HCT116 (cell line): ENCODE measurements around the gene INPP5D. TPM values are rescaled to one million over a fixed set of nuclear protein-coding genes. Genes with fewer than 3 reads are reported as not detected.

Source experiments
- ATAC-seq: fragments of 200-7000 bp; cut with Tn5 transposase; 2 replicates; pipeline ENCODE4 v1.9.1; 2020; ENCODE audit warnings: mild to moderate bottlenecking, moderate library complexity
- BruUV-seq: library from RNA; stranded (reverse); fragments of 400-500 nt; replicated peaks from 2 replicates; lab custom pipeline; 2021; lab: Mats Ljungman, UMichigan
- CTCF ChIA-PET: fragments of 300-600 bp; sonication (Branson Sonifier 250); formaldehyde crosslinking; loops from one replicate; lab custom pipeline; 2021; ENCODE audit warnings: antibody characterized with exemption; lab: Charles Lee
- POLR2A ChIA-PET: fragments of 300-600, 350-600 bp; sonication (Branson Sonifier 250); formaldehyde crosslinking; loops from one replicate; lab custom pipeline; 2021; ENCODE audit warnings: antibody characterized with exemption; lab: Charles Lee
- RAD21 ChIA-PET, 2 experiments: fragments of 300-600 bp; sonication (Branson Sonifier 250); formaldehyde crosslinking; loops; one replicate each; lab custom pipeline; 2023; ENCODE audit warnings: low total read pairs in 2 of 2; ENCODE audit not compliant: uncharacterized antibody in 2 of 2, unreplicated experiment in 2 of 2, low non-redundant PET in 1 of 2; lab: Charles Lee
- DNase-seq: peaks from one replicate; pipeline ENCODE4 v3.0.0-alpha.2; 2010; ENCODE audit warnings: low read depth, low spot score
- H2AFZ ChIP-seq: fragments of 200-600 bp; shearing (Covaris generic), sonication (generic); 2 replicates; pipeline ENCODE4 v1.6.1; 2017; ENCODE audit warnings: low read depth, mixed run types, mixed read lengths, antibody characterized with exemption, low read length; ENCODE audit not compliant: poor library complexity, severe bottlenecking
- H3K27ac ChIP-seq: 2 replicates; pipeline ENCODE4 v1.5.1; 2012; ENCODE audit warnings: low read depth, low read length
- H3K27me3 ChIP-seq: fragments of 200-600 bp; sonication (generic); 2 replicates; pipeline ENCODE4 v1.6.1; 2016; ENCODE audit warnings: mixed run types, low read length, mixed read lengths; ENCODE audit not compliant: insufficient read depth
- H3K36me3 ChIP-seq, 2 experiments: fragments of 200-500 bp in 1 of 2; fragments of 200-600 bp in 1 of 2; sonication (Bioruptor generic) in 1 of 2; sonication (generic) in 1 of 2; 2 replicates each; pipeline versions ENCODE4 v1.5.1 to v1.6.1; 2014 to 2016; ENCODE audit warnings: low read length in 2 of 2, inconsistent platforms in 1 of 2, mixed read lengths in 1 of 2, mixed run types in 1 of 2; ENCODE audit not compliant: insufficient read depth in 2 of 2, control insufficient read depth in 1 of 2
- H3K4me1 ChIP-seq, 2 experiments: fragments of 200-600 bp in 1 of 2; sonication (generic) in 1 of 2; 2 replicates each; pipeline versions ENCODE4 v1.5.1 to v1.6.1; 2012 to 2017; ENCODE audit warnings: low read length in 2 of 2, inconsistent platforms in 1 of 2, mild to moderate bottlenecking in 1 of 2, mixed read lengths in 1 of 2, mixed run types in 1 of 2, moderate library complexity in 1 of 2; ENCODE audit not compliant: insufficient read depth in 2 of 2, control insufficient read depth in 1 of 2
- H3K4me2 ChIP-seq: fragments of 200-600 bp; sonication (generic); 2 replicates; pipeline ENCODE4 v1.6.1; 2017; ENCODE audit warnings: mixed run types, low read length, mixed read lengths
- H3K4me3 ChIP-seq, 2 experiments: fragments of 200-600 bp in 1 of 2; sonication (generic) in 1 of 2; replicated peaks in 1 of 2; 2 replicates each; pipeline ENCODE4 v1.5.1; 2011 to 2016; ENCODE audit warnings: low read length in 2 of 2, control low read depth in 1 of 2, low read depth in 1 of 2, mild to moderate bottlenecking in 1 of 2, mixed read lengths in 1 of 2, mixed run types in 1 of 2
- H3K79me2 ChIP-seq: fragments of 200-600 bp; sonication (generic); 2 replicates; pipeline ENCODE4 v1.6.1; 2017; ENCODE audit warnings: mild to moderate bottlenecking, mixed run types, low read length, moderate library complexity, mixed read lengths; ENCODE audit not compliant: insufficient read depth
- H3K9ac ChIP-seq: fragments of 200-600 bp; sonication (generic); 2 replicates; pipeline ENCODE4 v1.6.1; 2016; ENCODE audit warnings: low read length, mixed read lengths
- H3K9me2 ChIP-seq: fragments of 200-600 bp; sonication (generic), shearing (Covaris generic); 2 replicates; pipeline ENCODE4 v1.6.1; 2017; ENCODE audit warnings: mixed run types, mild to moderate bottlenecking, moderate library complexity; ENCODE audit not compliant: insufficient read depth
- H3K9me3 ChIP-seq, 2 experiments: fragments of 200-500 bp in 1 of 2; fragments of 200-600 bp in 1 of 2; sonication (Bioruptor generic) in 1 of 2; sonication (generic) in 1 of 2; 2 replicates each; pipeline ENCODE4 v1.6.1; 2014 to 2017; ENCODE audit warnings: low read length in 2 of 2, mixed read lengths in 2 of 2, inconsistent platforms in 1 of 2, low read depth in 1 of 2, mild to moderate bottlenecking in 1 of 2, mixed run types in 1 of 2, moderate library complexity in 1 of 2; ENCODE audit not compliant: control insufficient read depth in 1 of 2, insufficient read depth in 1 of 2
- H4K20me1 ChIP-seq: fragments of 200-600 bp; sonication (generic), shearing (Covaris generic); 2 replicates; pipeline ENCODE4 v1.6.1; 2017; ENCODE audit warnings: mixed run types, mild to moderate bottlenecking, moderate library complexity; ENCODE audit not compliant: insufficient read depth
- CEBPB ChIP-seq: IDR thresholded peaks from 2 replicates; pipeline ENCODE4 v1.6.1; 2012; ENCODE audit warnings: low read depth
- EGR1 ChIP-seq: IDR thresholded peaks from 2 replicates; pipeline ENCODE4 v1.6.1; 2012; ENCODE audit warnings: low read depth
- ELF1 ChIP-seq: IDR thresholded peaks from 2 replicates; pipeline ENCODE4 v1.6.1; 2012; ENCODE audit warnings: low read depth, borderline replicate concordance
- EZH2 ChIP-seq: fragments of 200-600 bp; sonication (generic); IDR thresholded peaks from 2 replicates; pipeline ENCODE4 v1.6.1; 2017; ENCODE audit warnings: antibody characterized with exemption, mixed run types
- EZH2phosphoT487 ChIP-seq: fragments of 200-600 bp; IDR thresholded peaks from 2 replicates; pipeline ENCODE4 v1.6.1; 2018; ENCODE audit warnings: antibody characterized with exemption, borderline replicate concordance
- FOSL1 ChIP-seq: IDR thresholded peaks from 2 replicates; pipeline ENCODE4 v1.6.1; 2012; ENCODE audit warnings: low read depth
- JUND ChIP-seq: IDR thresholded peaks from 2 replicates; pipeline ENCODE4 v1.6.1; 2012
- POLR2A ChIP-seq: IDR thresholded peaks from 2 replicates; pipeline ENCODE4 v1.7.0; 2011; ENCODE audit warnings: borderline replicate concordance; ENCODE audit not compliant: insufficient read depth, insufficient read length; ENCODE audit errors: extremely low read depth
- RAD21 ChIP-seq: IDR thresholded peaks from 2 replicates; pipeline ENCODE4 v1.6.1; 2012; ENCODE audit warnings: low read depth, mild to moderate bottlenecking
- REST ChIP-seq: IDR thresholded peaks from 2 replicates; pipeline ENCODE4 v1.6.1; 2012; ENCODE audit warnings: low read depth
- SIN3A ChIP-seq: IDR thresholded peaks from 2 replicates; pipeline ENCODE4 v1.6.1; 2012; ENCODE audit warnings: low read depth
- SRF ChIP-seq: IDR thresholded peaks from 2 replicates; pipeline ENCODE4 v1.6.1; 2012; ENCODE audit warnings: low read depth
- TCF7L2 ChIP-seq: IDR thresholded peaks from 2 replicates; pipeline ENCODE4 v1.7.0; 2011; ENCODE audit warnings: borderline replicate concordance, inconsistent platforms; ENCODE audit not compliant: insufficient read depth, insufficient read length; ENCODE audit errors: extremely low read depth
- YY1 ChIP-seq: IDR thresholded peaks from 2 replicates; pipeline ENCODE4 v1.6.1; 2011; ENCODE audit warnings: low read length, low read depth, moderate library complexity, mild to moderate bottlenecking; ENCODE audit not compliant: insufficient replicate concordance; ENCODE audit errors: extremely low read depth
- ZFX ChIP-seq: fragments of 450-650 bp; IDR thresholded peaks from 2 replicates; pipeline ENCODE4 v1.6.1; 2017
- intact Hi-C: fragments of 100-400 bp; cut with micrococcal nuclease; formaldehyde crosslinking; loops from 2 replicates; pipeline ENCODE4 v1.10.0; 2022
- total RNA-seq: library from RNA; stranded (reverse); gene quantifications from one replicate; pipeline ENCODE4 v1.2.1, GENCODE V29; 2021; ENCODE audit not compliant: unreplicated experiment

The INPP5D gene
- total RNA-seq, 1 experiment from 2014 or later, result 1.8 TPM

GRCh38 chr2:233174137-233174536, 114.0 kb downstream of the INPP5D start:
- TF ChIP-seq ZFX, result no peak
- no peak for TF ChIP-seq ELF1
- no peak for TF ChIP-seq SIN3A
- TF ChIP-seq POLR2A, result no peak
- no peak for TF ChIP-seq EZH2
- TF ChIP-seq FOSL1, result no peak
- no peak for TF ChIP-seq EZH2phosphoT487
- no peak for TF ChIP-seq CEBPB
- TF ChIP-seq SRF, result no peak
- TF ChIP-seq YY1, result no peak
- Histone ChIP-seq H3K4me2 (no peak overlapping the region), H3K9me3 (no peaks in the 10 kb centered on the region), H3K27me3 (no peaks in the 10 kb centered on the region), H3K4me1 (no peaks in the 10 kb centered on the region), H2AFZ (no peak overlapping the region), H3K36me3 (no peaks in the 10 kb centered on the region), H3K79me2 (no peaks in the 10 kb centered on the region), H3K9me2 (no peaks in the 10 kb centered on the region), H3K9ac (no peak overlapping the region), H3K4me3 (no peak overlapping the region), H4K20me1 (no peaks in the 10 kb centered on the region), H3K27ac (no peak overlapping the region)
- no peak for ATAC-seq
- no TSS peak for BruUV-seq
- POLR2A ChIA-PET, result no interaction called here
- RAD21 ChIA-PET, result no interaction called here
- intact Hi-C loops, result no loop called here
- no peak for DNase-seq
- CTCF ChIA-PET, result no interaction called here

- BruUV-seq, result no TSS peak
- Histone ChIP-seq H3K9ac (no peak overlapping the region), H3K4me3 (no peak overlapping the region), H3K4me2 (no peak overlapping the region), H4K20me1 (no peaks in the 10 kb centered on the region), H3K79me2 (no peaks in the 10 kb centered on the region), H3K4me1 (peaks cover 0 to 6% of the 10 kb centered on the region in 2 experiments; a peak in 2 of 4 replicates)
- intact Hi-C loops, result no loop called here
- POLR2A ChIA-PET, result no interaction called here
- TF ChIP-seq TCF7L2 (no peak), EGR1 (no peak), REST (no peak), RAD21 (no peak), EZH2phosphoT487 (no peak), JUND (no peak)
- TF ChIP-seq, all 23 proteins: peak for 0
- Histone ChIP-seq H3K9me3 (no peaks in the 10 kb centered on the region), H3K27me3 (no peaks in the 10 kb centered on the region), H3K36me3 (no peaks in the 10 kb centered on the region), H2AFZ (no peak overlapping the region), H3K9me2 (no peaks in the 10 kb centered on the region), H3K27ac (no peak overlapping the region)
- DNase-seq (no peak), ATAC-seq (no peak; the same call in 1 of the 2 replicates)
- RAD21 ChIA-PET, result no interaction called here
- CTCF ChIA-PET, result no interaction called here
Observed at GRCh38 chr2:233178994-233179847, 119.1 kb downstream of the INPP5D start.
